ENCODE data around the gene FBXL16. TPM values are rescaled to one million over a fixed set of nuclear protein-coding genes. Genes with fewer than 3 reads are reported as not detected.
A peak's percentile ranks its signal among the peaks of the same experiment; 100 is the strongest.

FBXL16 gene
- total and polyA plus RNA-seq, 2 of the 13 experiments (the other 11 are each of a cell fraction or from before 2014, with no cell fraction given), result 0.22 to 2.0 TPM

DNA sequence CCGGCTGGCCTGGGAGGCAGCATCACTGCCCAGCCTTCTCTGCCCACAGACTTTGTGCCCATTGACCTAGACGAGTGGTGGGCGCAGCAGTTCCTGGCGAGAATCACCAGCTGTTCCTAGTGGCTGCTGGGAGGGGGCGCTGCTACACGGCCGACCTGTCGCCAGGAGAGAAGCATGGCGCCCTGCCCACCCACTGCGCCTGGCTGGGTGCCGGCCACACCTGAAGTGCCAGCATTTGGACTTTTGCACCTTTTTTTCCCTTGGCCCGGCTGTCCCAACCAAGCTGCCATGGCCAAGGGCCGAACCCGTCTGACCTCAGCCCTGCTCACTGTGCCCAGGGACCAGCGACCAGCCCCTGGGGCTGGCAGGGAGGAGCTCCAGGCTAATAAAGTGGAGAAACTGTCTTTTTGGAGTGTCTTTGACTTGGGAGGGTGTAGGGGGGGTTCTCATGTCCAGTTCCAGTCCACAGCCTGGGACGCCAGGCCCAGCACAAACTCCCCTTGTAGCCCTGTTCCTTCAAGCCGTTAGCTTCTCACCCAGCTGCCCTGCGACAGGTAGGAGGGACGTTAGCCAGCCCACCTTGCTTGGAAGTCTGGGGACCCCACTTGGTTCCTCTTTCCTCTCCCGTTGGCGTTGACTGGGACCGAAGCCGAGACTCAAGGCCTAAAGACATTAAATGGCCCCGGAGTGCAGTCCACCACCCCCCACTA, 57.4 kb downstream of the FBXL16 start:
- ATAC-seq, result peak; percentile 44
- intact Hi-C loops (cut with micrococcal nuclease; ENCODE audit: unreplicated experiment) (loop anchor here (10.0 kb wide), 1 partner anchor 63 kb away; no protein-coding TSS in a partner anchor), in situ Hi-C loops (cut with HindIII; ENCODE audit: extremely low pct_ligation_motif_present, low pct_unique_long_range_greater_than_20kb) (no loop called here)
- peak overlapping the region; percentile 91 for H3K9ac ChIP-seq (ENCODE audit: insufficient read depth, low read depth, low read length)
- no peaks in the 10 kb centered on the region for H3K36me3 ChIP-seq (replicated peaks in 1 of 2; ENCODE audit: control insufficient read depth in 1 of 2, insufficient read depth in 2 of 2, low read length in 2 of 2)
- H3K4me3 ChIP-seq (replicated peaks in 1 of 3; ENCODE audit: insufficient read depth in 1 of 3, low read depth in 2 of 3, low read length in 3 of 3), result peak overlapping the region; percentile 71 to 79 (median 71)
- DNase-seq (ENCODE audit: low spot score), result peak; percentile 57
- ChIA-PET CTCF (ENCODE audit: low intra/inter-chr PET ratio, low total read pairs) (no interaction called here), POLR2A (interaction anchor here (0.8 to 2.4 kb wide), 9 partner anchors 9 to 41 kb away, joined by 3 to 15 read pairs (median 7); partner anchors contain the start of genes METTL26, RHBDL1, RHOT2 and STUB1)
- 3% methylated on average over 15 of the region's 24 CpGs for WGBS (ENCODE audit: low lambda C conversion rate)
- H3K9me3 ChIP-seq (ENCODE audit: low read length), result no peaks in the 10 kb centered on the region
- H4K20me1 ChIP-seq (ENCODE audit: insufficient read depth, low read length), result peaks cover 4% of the 10 kb centered on the region; the same call in 1 of the 2 replicates
- no peaks in the 10 kb centered on the region for H3K27me3 ChIP-seq (ENCODE audit: control insufficient read depth in 1 of 2, insufficient read depth in 2 of 2, low read length in 2 of 2)
- peak; percentile 48 for FAIRE-seq
- H3K79me2 ChIP-seq (ENCODE audit: insufficient read depth, low read length), result peaks cover 24% of the 10 kb centered on the region
- BruUV-seq (replicated peaks), result TSS peak; percentile 82
- no peak overlapping the region for H2AFZ ChIP-seq (ENCODE audit: low read length)
- peaks cover 79% of the 10 kb centered on the region for H3K4me1 ChIP-seq (ENCODE audit: insufficient read depth, low read length)
- peak overlapping the region; percentile 83 for H3K4me2 ChIP-seq (ENCODE audit: low read depth, low read length)
- H3K27ac ChIP-seq (ENCODE audit: extremely low read length, insufficient read depth, low read length), result peak overlapping the region; percentile 93
- TF ChIP-seq TBX2 (CRISPR knock-in tag; IDR thresholded peaks at IDR 0.05; ENCODE audit: borderline replicate concordance), result no peak
- TF ChIP-seq ELF3 (CRISPR knock-in tag; IDR thresholded peaks at IDR 0.05), result peak; percentile 22; the same call in 1 of the 2 replicates
- 0 out of 2 replicates have a peak, but pooled peaks have one; percentile 8 for TF ChIP-seq ZNF280D (CRISPR knock-in tag; IDR thresholded peaks at IDR 0.05)
- no peak for TF ChIP-seq ZNF430 (CRISPR knock-in tag; IDR thresholded peaks at IDR 0.05)
- TF ChIP-seq GATAD1 (CRISPR knock-in tag; IDR thresholded peaks at IDR 0.05), result 0 out of 2 replicates have a peak, but pooled peaks have one; percentile 28
- no peak for TF ChIP-seq GABPA (IDR thresholded peaks at IDR 0.05; ENCODE audit: low read depth, low read length)
- peak; percentile 38; the same call in 1 of the 2 replicates for TF ChIP-seq GABPA (CRISPR knock-in tag; IDR thresholded peaks at IDR 0.05; ENCODE audit: low read depth)
- no peak for TF ChIP-seq MBD4 (IDR thresholded peaks at IDR 0.05; ENCODE audit: borderline replicate concordance, low read length)
- no peak for TF ChIP-seq ZNF672 (CRISPR knock-in tag; IDR thresholded peaks at IDR 0.05)
- TF ChIP-seq MTF2 (CRISPR knock-in tag; IDR thresholded peaks at IDR 0.05; ENCODE audit: borderline replicate concordance), result no peak
- no peak for TF ChIP-seq SP1 (IDR thresholded peaks at IDR 0.05)
- TF ChIP-seq SP1 (CRISPR knock-in tag; IDR thresholded peaks at IDR 0.05), result peak; percentile 39; the same call in 1 of the 2 replicates
- TF ChIP-seq, protein P1, sequence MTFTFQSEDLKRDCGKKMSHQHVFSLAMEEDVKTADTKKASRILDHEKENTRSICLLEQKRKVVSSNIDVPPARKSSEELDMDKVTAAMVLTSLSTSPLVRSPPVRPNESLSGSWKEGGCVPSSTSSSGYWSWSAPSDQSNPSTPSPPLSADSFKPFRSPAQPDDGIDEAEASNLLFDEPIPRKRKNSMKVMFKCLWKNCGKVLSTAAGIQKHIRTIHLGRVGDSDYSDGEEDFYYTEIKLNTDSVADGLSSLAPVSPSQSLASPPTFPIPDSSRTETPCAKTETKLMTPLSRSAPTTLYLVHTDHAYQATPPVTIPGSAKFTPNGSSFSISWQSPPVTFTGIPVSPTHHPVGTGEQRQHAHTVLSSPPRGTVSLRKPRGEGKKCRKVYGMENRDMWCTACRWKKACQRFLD (CRISPR knock-in tag; IDR thresholded peaks at IDR 0.05; ENCODE audit: borderline replicate concordance), result no peak
- no peak for TF ChIP-seq MZF1 (CRISPR knock-in tag; IDR thresholded peaks at IDR 0.05; ENCODE audit: borderline replicate concordance)
- TF ChIP-seq SMAD3 (CRISPR knock-in tag; IDR thresholded peaks at IDR 0.05), result 0 out of 2 replicates have a peak, but pooled peaks have one; percentile 24
- TF ChIP-seq ZMAT3 (CRISPR knock-in tag; conservative IDR thresholded peaks at IDR 0.05), result no peak; the same call in 1 of the 2 replicates
- TF ChIP-seq FOSL2 (CRISPR knock-in tag; IDR thresholded peaks at IDR 0.05), result no peak; the same call in 1 of the 2 replicates
- no peak for TF ChIP-seq HIVEP1 (CRISPR knock-in tag; IDR thresholded peaks at IDR 0.05)
- TF ChIP-seq ZFP36 (IDR thresholded peaks at IDR 0.05; ENCODE audit: borderline replicate concordance, low read depth, low read length, partially characterized antibody), result no peak
